Measurements from ENCODE around the gene CPEB3.

DNA sequence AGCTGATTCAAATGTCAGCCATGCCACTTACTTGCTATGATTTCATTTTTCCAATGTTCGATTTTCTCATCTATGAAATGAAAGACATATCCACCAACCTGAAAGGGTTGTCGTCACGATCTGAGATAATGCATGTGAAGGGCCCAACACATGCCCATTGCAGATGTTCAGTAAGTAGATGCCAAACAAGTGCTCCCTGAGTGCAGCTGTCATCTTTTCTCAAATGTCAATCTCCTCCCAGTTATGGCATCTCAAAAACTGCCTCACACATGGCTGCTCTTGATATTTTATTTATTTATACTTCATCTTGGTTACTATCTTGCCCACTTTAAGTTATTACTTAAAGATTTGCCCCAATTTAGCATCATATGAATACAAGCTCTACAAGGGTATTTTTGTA, 16.8 kb downstream of the CPEB3 start:
- no peak for TF ChIP-seq POLR2A (IDR thresholded peaks at IDR 0.05)
- TF ChIP-seq, protein P1, sequence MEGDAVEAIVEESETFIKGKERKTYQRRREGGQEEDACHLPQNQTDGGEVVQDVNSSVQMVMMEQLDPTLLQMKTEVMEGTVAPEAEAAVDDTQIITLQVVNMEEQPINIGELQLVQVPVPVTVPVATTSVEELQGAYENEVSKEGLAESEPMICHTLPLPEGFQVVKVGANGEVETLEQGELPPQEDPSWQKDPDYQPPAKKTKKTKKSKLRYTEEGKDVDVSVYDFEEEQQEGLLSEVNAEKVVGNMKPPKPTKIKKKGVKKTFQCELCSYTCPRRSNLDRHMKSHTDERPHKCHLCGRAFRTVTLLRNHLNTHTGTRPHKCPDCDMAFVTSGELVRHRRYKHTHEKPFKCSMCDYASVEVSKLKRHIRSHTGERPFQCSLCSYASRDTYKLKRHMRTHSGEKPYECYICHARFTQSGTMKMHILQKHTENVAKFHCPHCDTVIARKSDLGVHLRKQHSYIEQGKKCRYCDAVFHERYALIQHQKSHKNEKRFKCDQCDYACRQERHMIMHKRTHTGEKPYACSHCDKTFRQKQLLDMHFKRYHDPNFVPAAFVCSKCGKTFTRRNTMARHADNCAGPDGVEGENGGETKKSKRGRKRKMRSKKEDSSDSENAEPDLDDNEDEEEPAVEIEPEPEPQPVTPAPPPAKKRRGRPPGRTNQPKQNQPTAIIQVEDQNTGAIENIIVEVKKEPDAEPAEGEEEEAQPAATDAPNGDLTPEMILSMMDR (IDR thresholded peaks at IDR 0.05), result no peak

Data from thyroid gland (tissue), 4 donors.